ENCODE data around the gene LGALS16.

GRCh38 chr19:39686739-39687138 lies 31.0 kb downstream of the LGALS16 start:
- TF ChIP-seq CTCF (IDR thresholded peaks at IDR 0.05) = no peak
- no peak for TF ChIP-seq POLR2AphosphoS5 (IDR thresholded peaks at IDR 0.05)
- no peak for TF ChIP-seq POLR2A (IDR thresholded peaks at IDR 0.05)
- no peak for TF ChIP-seq EP300 (IDR thresholded peaks at IDR 0.05)
